Measurements from ENCODE around the gene TFR2. TPM values are rescaled to one million over a fixed set of nuclear protein-coding genes. Genes with fewer than 3 reads are reported as not detected.

The TFR2 gene
- total and polyA plus RNA-seq, 2 of the 4 experiments (the other 2 are of a cell fraction): 0.18 to 0.50 TPM

- WGBS, 2 experiments (ENCODE audit: extremely low coverage in 2 of 2, insufficient read length in 1 of 2): 91% methylated on average over 9 of the region's 12 CpGs; no CpG with 5 or more reads in 1 of the 2 experiments
Observed at GRCh38 chr7:100606313-100606712, 35.0 kb downstream of the TFR2 start.

More at GRCh38 chr7:100606313-100606712, 35.0 kb downstream of the TFR2 start:
- DNase-seq (no peak), ATAC-seq (ENCODE audit: low read depth) (no peak)
- H3K18ac ChIP-seq (ENCODE audit: low read depth, low read length): no peak overlapping the region
- no peak overlapping the region for H3K4ac ChIP-seq (ENCODE audit: low read depth, low read length)
- H4K20me1 ChIP-seq (ENCODE audit: insufficient read depth, low read length): no peaks in the 10 kb centered on the region
- TF ChIP-seq RAD21 (IDR thresholded peaks at IDR 0.05; ENCODE audit: low read length): no peak
- no peak for TF ChIP-seq CHD1 (IDR thresholded peaks at IDR 0.05; ENCODE audit: low read depth, low read length)
- ChIA-PET CTCF (no interaction called here), POLR2A (ENCODE audit: unreplicated experiment) (no interaction called here)
- H2AFZ ChIP-seq (replicated peaks; ENCODE audit: low read length, poor library complexity): no peak overlapping the region
- H3K4me2 ChIP-seq (ENCODE audit: low read depth, low read length): no peak overlapping the region
- H2BK15ac ChIP-seq (ENCODE audit: low read depth, low read length): no peak overlapping the region
- H2BK20ac ChIP-seq (ENCODE audit: low read depth, low read length): no peak overlapping the region
- H3K23ac ChIP-seq (ENCODE audit: low read depth, low read length): no peak overlapping the region
- H4K5ac ChIP-seq (ENCODE audit: low read depth, low read length): no peak overlapping the region
- H4K91ac ChIP-seq (ENCODE audit: insufficient read depth, low read depth, low read length): no peak overlapping the region
- H3K9ac ChIP-seq (ENCODE audit: low read depth, low read length): no peak overlapping the region
- no peak overlapping the region for H3K4me3 ChIP-seq (ENCODE audit: insufficient read depth, low read depth, low read length)
- no peak overlapping the region for H2AK9ac ChIP-seq (replicated peaks; ENCODE audit: low read depth, low read length, poor library complexity)
- intact Hi-C loops (cut with micrococcal nuclease) (no loop called here), in situ Hi-C loops (cut with MboI; ENCODE audit: low sequenced_read_pairs) (no loop called here), dilution Hi-C loops (cut with HindIII; ENCODE audit: low sequenced_read_pairs, unreplicated experiment) (no loop called here)
- H3K27ac ChIP-seq (ENCODE audit: insufficient read depth, low read length): no peak overlapping the region
- H3K4me1 ChIP-seq (ENCODE audit: control insufficient read depth, insufficient read depth, low read length): peaks cover 9% of the 10 kb centered on the region
- no TSS peak for BruUV-seq (replicated peaks)
- H2AK5ac ChIP-seq (ENCODE audit: low read depth, low read length): no peak overlapping the region; the same call in 1 of the 2 replicates
- no peak overlapping the region for H3K14ac ChIP-seq (replicated peaks; ENCODE audit: low read depth, low read length)
- H3K56ac ChIP-seq (ENCODE audit: extremely low read depth, insufficient read depth, low read length): no peak overlapping the region
- H2BK5ac ChIP-seq (ENCODE audit: low read depth, low read length, poor library complexity, severe bottlenecking): no peak overlapping the region
- H3K9me1 ChIP-seq (ENCODE audit: insufficient read depth, low read length): peaks cover 3% of the 10 kb centered on the region; the same call in 1 of the 2 replicates
- peaks cover 30% of the 10 kb centered on the region for H3K36me3 ChIP-seq (ENCODE audit: control insufficient read depth, insufficient read depth, low read length)
- H4K8ac ChIP-seq (ENCODE audit: low read depth in 2 of 2, low read length in 2 of 2): no peak overlapping the region
- no peaks in the 10 kb centered on the region for H3K9me3 ChIP-seq (ENCODE audit: control insufficient read depth, insufficient read depth, low read length)
- no peak overlapping the region for H2BK120ac ChIP-seq (ENCODE audit: low read depth, low read length)
- no peaks in the 10 kb centered on the region for H3K27me3 ChIP-seq (ENCODE audit: control insufficient read depth, insufficient read depth, low read length)
- H3K79me1 ChIP-seq (ENCODE audit: low read depth in 1 of 2, low read length in 2 of 2): peaks cover 0 to 51% of the 10 kb centered on the region in 2 experiments; a peak in 2 of 4 replicates

All from IMR-90 (cell line).